GM18873 (cell line): ENCODE results near the gene MYO9A.
A peak's percentile ranks its signal among the peaks of the same experiment; 100 is the strongest.

Source experiments
- ATAC-seq: cut with Tn5 transposase; IDR thresholded peaks from one replicate; pipeline ENCODE4 v1.9.1; 2021; ENCODE audit warnings: mild to moderate bottlenecking, moderate library complexity, moderate number of reproducible peaks; ENCODE audit not compliant: unreplicated experiment, low FRiP score

The MYO9A gene

GRCh38 chr15:72118017-72118978 is at the start of gene MYO9A, which contains the start of gene SENP8:
Gene MYO9A (minus strand): TSS chr15:72118150. CDS start chr15:72046563, 71,587 bp downstream.
Gene SENP8 (plus strand): TSS chr15:72118403. CDS start chr15:72139624, 21,221 bp downstream.
- ATAC-seq, result peak; percentile 72

- no peak for ATAC-seq
These were observed 49.5 kb upstream of the MYO9A start for GRCh38 chr15:72167445-72167844.

GRCh38 chr15:72166716-72167417 is 48.9 kb upstream of the MYO9A start:
- no peak for ATAC-seq

- no peak for ATAC-seq
These were observed 45.8 kb upstream of the MYO9A start for GRCh38 chr15:72163719-72164118.

GRCh38 chr15:72162569-72162968 is 44.6 kb upstream of the MYO9A start:
- ATAC-seq, result no peak

GRCh38 chr15:72161361-72162132 is 43.6 kb upstream of the MYO9A start:
- no peak for ATAC-seq

GRCh38 chr15:72160696-72161245 is 42.8 kb upstream of the MYO9A start:
- ATAC-seq, result no peak

- ATAC-seq, result no peak
These were observed 39.0 kb upstream of the MYO9A start for GRCh38 chr15:72156928-72157327.

- no peak for ATAC-seq
These were observed 38.0 kb upstream of the MYO9A start for GRCh38 chr15:72155635-72156616.

- no peak for ATAC-seq
These were observed 37.2 kb upstream of the MYO9A start for GRCh38 chr15:72155003-72155621.

GRCh38 chr15:72154316-72154715 is 36.4 kb upstream of the MYO9A start:
- no peak for ATAC-seq

GRCh38 chr15:72153269-72154000 is 35.5 kb upstream of the MYO9A start:
- ATAC-seq, result no peak

GRCh38 chr15:72147418-72147817 is 29.5 kb upstream of the MYO9A start:
- ATAC-seq, result no peak

- ATAC-seq, result no peak
These were observed 29.0 kb upstream of the MYO9A start for GRCh38 chr15:72146934-72147333.

GRCh38 chr15:72146221-72146620 is 28.3 kb upstream of the MYO9A start:
- no peak for ATAC-seq

GRCh38 chr15:72141171-72142084 is 23.5 kb upstream of the MYO9A start:
- peak; percentile 96 for ATAC-seq

GRCh38 chr15:72140088-72140487 is 22.1 kb upstream of the MYO9A start:
- no peak for ATAC-seq
